Liver (tissue), 9 donors: ENCODE measurements around the gene PREPL. TPM values are rescaled to one million over a fixed set of nuclear protein-coding genes. Genes with fewer than 3 reads are reported as not detected.

Experiments
- DNase-seq: peaks from one replicate; pipeline ENCODE4 v3.0.0-alpha.2; 2017; ENCODE audit warnings: low spot score
- H3K27ac ChIP-seq, 2 donors: one replicate each; pipeline ENCODE4 v1.7.0; 2013; ENCODE audit warnings: inconsistent platforms in 2 of 2, low read length in 2 of 2, control low read depth in 1 of 2, low read depth in 1 of 2, mild to moderate bottlenecking in 1 of 2
- H3K27me3 ChIP-seq, 4 donors: one replicate each; pipeline versions ENCODE4 v1.6.1 to v1.7.0; 2013; ENCODE audit warnings: low read length in 3 of 4, inconsistent platforms in 1 of 4, mild to moderate bottlenecking in 1 of 4, moderate library complexity in 1 of 4; ENCODE audit not compliant: control insufficient read depth in 4 of 4, insufficient read depth in 4 of 4
- H3K36me3 ChIP-seq, 4 donors: one replicate each; pipeline versions ENCODE4 v1.6.1 to v1.7.0; 2013; ENCODE audit warnings: low read length in 3 of 4, mild to moderate bottlenecking in 3 of 4, low read depth in 1 of 4, moderate library complexity in 1 of 4; ENCODE audit not compliant: control insufficient read depth in 4 of 4, insufficient read depth in 3 of 4
- H3K4me1 ChIP-seq, 4 donors: one replicate each; pipeline versions ENCODE4 v1.6.1 to v1.7.0; 2013; ENCODE audit warnings: low read length in 3 of 4, mild to moderate bottlenecking in 3 of 4, moderate library complexity in 1 of 4; ENCODE audit not compliant: control insufficient read depth in 4 of 4, insufficient read depth in 4 of 4
- H3K4me3 ChIP-seq, 3 donors: one replicate each; pipeline versions ENCODE4 v1.6.1 to v1.7.0; 2013; ENCODE audit warnings: low read length in 3 of 3, control low read depth in 1 of 3, low read depth in 1 of 3, mild to moderate bottlenecking in 1 of 3
- H3K9ac ChIP-seq, 2 donors: one replicate each; pipeline ENCODE4 v1.7.0; 2013; ENCODE audit warnings: low read length in 2 of 2, mild to moderate bottlenecking in 2 of 2, moderate library complexity in 2 of 2, control low read depth in 1 of 2, low read depth in 1 of 2
- H3K9me3 ChIP-seq, 4 donors: one replicate each; pipeline versions ENCODE4 v1.6.1 to v1.7.0; 2013; ENCODE audit warnings: low read length in 3 of 4; ENCODE audit not compliant: control insufficient read depth in 4 of 4
- ATF3 ChIP-seq: IDR thresholded peaks from 2 replicates; pipeline ENCODE4 v1.6.1; 2016; ENCODE audit warnings: antibody characterized with exemption
- CTCF ChIP-seq: fragments of 150-350 bp; IDR thresholded peaks from 2 replicates; pipeline ENCODE4 v1.5.1; 2017; ENCODE audit warnings: improper control_type of control experiment, low read depth, low read length; ENCODE audit not compliant: missing input control
- EGR1 ChIP-seq, 2 donors: IDR thresholded peaks; 2 replicates each; pipeline ENCODE4 v1.6.1; 2016 to 2018; ENCODE audit warnings: antibody characterized with exemption in 2 of 2, low read depth in 2 of 2
- FOXA1 ChIP-seq: IDR thresholded peaks from 2 replicates; pipeline ENCODE4 v1.6.1; 2016; ENCODE audit warnings: antibody characterized with exemption
- GABPA ChIP-seq, 2 donors: IDR thresholded peaks in 1 of 2; conservative IDR thresholded peaks in 1 of 2; 2 replicates each; pipeline ENCODE4 v1.6.1; 2016; ENCODE audit warnings: antibody characterized with exemption in 2 of 2, mild to moderate bottlenecking in 1 of 2, moderate library complexity in 1 of 2
- HNF4A ChIP-seq, 2 donors: conservative IDR thresholded peaks; 2 replicates each; pipeline ENCODE4 v1.6.1; 2016; ENCODE audit warnings: antibody characterized with exemption in 2 of 2, mild to moderate bottlenecking in 2 of 2
- HNF4G ChIP-seq: IDR thresholded peaks from 2 replicates; pipeline ENCODE4 v1.6.1; 2016; ENCODE audit warnings: antibody characterized with exemption
- JUND ChIP-seq, 2 donors: IDR thresholded peaks; 2 replicates each; pipeline ENCODE4 v1.6.1; 2016; ENCODE audit warnings: antibody characterized with exemption in 2 of 2
- RAD21 ChIP-seq, 2 donors: IDR thresholded peaks; 2 replicates each; pipeline ENCODE4 v1.6.1; 2016; ENCODE audit warnings: antibody characterized with exemption in 2 of 2, mild to moderate bottlenecking in 2 of 2
- REST ChIP-seq: IDR thresholded peaks from 2 replicates; pipeline ENCODE4 v1.6.1; 2016; ENCODE audit warnings: antibody characterized with exemption, mild to moderate bottlenecking
- RXRA ChIP-seq, 2 donors: IDR thresholded peaks; 2 replicates each; pipeline ENCODE4 v1.6.1; 2017 to 2018; ENCODE audit warnings: antibody characterized with exemption in 2 of 2, mild to moderate bottlenecking in 1 of 2
- SP1 ChIP-seq: IDR thresholded peaks from 2 replicates; pipeline ENCODE4 v1.6.1; 2018; ENCODE audit warnings: antibody characterized with exemption, mild to moderate bottlenecking
- YY1 ChIP-seq: IDR thresholded peaks from 2 replicates; pipeline ENCODE4 v1.6.1; 2016; ENCODE audit warnings: antibody characterized with exemption, mild to moderate bottlenecking
- ZBTB33 ChIP-seq: IDR thresholded peaks from 2 replicates; pipeline ENCODE4 v1.6.1; 2016; ENCODE audit warnings: antibody characterized with exemption
- WGBS: extraction: QIAGEN DNeasy Blood & Tissue Kit; methylation state at CpG from one replicate; pipeline ENCODE4 v1.1.7; 2013; 5-methylcytosine and 5-hydroxymethylcytosine counted together
- polyA plus RNA-seq, 2 donors: library from polyadenylated mRNA; stranded (reverse) in 1 of 2; unstranded in 1 of 2; fragments of 200-250 nt in 1 of 2; fragments of >200 nt in 1 of 2; fragmentation: Nextera tagmentation in 1 of 2; extraction: Ambion mirVana in 1 of 2; gene quantifications; one replicate each; pipeline versions ENCODE4 v1.2.1 to v1.2.3, GENCODE V29; 2013 to 2015
- total RNA-seq, 2 donors: library from RNA; depleted of rRNA; stranded (reverse); fragments of >200 nt; gene quantifications; one replicate each; pipeline ENCODE4 v1.2.3, GENCODE V29; 2014
- donor health status: healthy.
- donor health status: healthy.
- donor health status: healthy.
- donor health status: healthy.
- donor health status: healthy.

The PREPL gene
- total and polyA plus RNA-seq, 4 donors: 7.9 to 18.8 (median 11.7) TPM

- Histone ChIP-seq H3K9ac (peak overlapping the region; percentile 44 to 84), H3K27me3 (no peaks in the 10 kb centered on the region), H3K4me3 (peak overlapping the region; percentile 69 to 78 (median 74)), H3K36me3 (peaks cover 0 to 2% (median 0%) of the 10 kb centered on the region in 4 donors), H3K9me3 (no peaks in the 10 kb centered on the region), H3K4me1 (peaks cover 5 to 25% (median 17%) of the 10 kb centered on the region in 4 donors), H3K27ac (peak overlapping the region; percentile 88 to 96)
- no peak for DNase-seq
- TF ChIP-seq REST: no peak
- no peak for TF ChIP-seq YY1
- no peak for TF ChIP-seq HNF4A (conservative IDR thresholded peaks at IDR 0.05)
- no peak for TF ChIP-seq FOXA1
- TF ChIP-seq SP1: no peak
- no peak for TF ChIP-seq CTCF
- no peak for TF ChIP-seq GABPA (IDR thresholded peaks at IDR 0.05 in 1 of 2, conservative IDR thresholded peaks at IDR 0.05 in 1 of 2)
- TF ChIP-seq EGR1 (IDR thresholded peaks at IDR 0.05; ENCODE audit: low read depth in 2 of 2): no peak
- TF ChIP-seq HNF4G: no peak
- no peak for TF ChIP-seq RXRA (IDR thresholded peaks at IDR 0.05)
- TF ChIP-seq ZBTB33: no peak
- no peak for TF ChIP-seq RAD21 (IDR thresholded peaks at IDR 0.05)
- 5% methylated on average over 19 of the region's 19 CpGs for WGBS
Measured at GRCh38 chr2:44360749-44361329, 455 bp downstream of the PREPL start.

GRCh38 chr2:44358503-44358902, 2.8 kb downstream of the PREPL start:
- H3K9me3 ChIP-seq: no peaks in the 10 kb centered on the region
- WGBS: 77% methylated on average over 3 of the region's 3 CpGs
- no peak overlapping the region for H3K4me3 ChIP-seq
- H3K27ac ChIP-seq: no peak overlapping the region
- H3K4me1 ChIP-seq: peaks cover 5 to 25% (median 17%) of the 10 kb centered on the region in 4 donors
- no peak overlapping the region for H3K9ac ChIP-seq
- DNase-seq: no peak
- H3K36me3 ChIP-seq: peaks cover 0 to 2% (median 0%) of the 10 kb centered on the region in 4 donors
- no peaks in the 10 kb centered on the region for H3K27me3 ChIP-seq
- TF ChIP-seq HNF4A (conservative IDR thresholded peaks at IDR 0.05) (no peak), ZBTB33 (no peak), REST (no peak), HNF4G (no peak), JUND (IDR thresholded peaks at IDR 0.05) (no peak), ATF3 (no peak), CTCF (no peak)
